GM06990 (cell line): Measurements from ENCODE around the gene GAK.

Experiments used
- DNase-seq: peaks from one replicate; pipeline ENCODE4 v3.0.0-alpha.2; 2011; ENCODE audit not compliant: insufficient read length; ENCODE audit errors: extremely low read depth
- H3K27me3 ChIP-seq: replicated peaks from 2 replicates; pipeline ENCODE4 v1.6.0; 2011; ENCODE audit warnings: low read length; ENCODE audit not compliant: control insufficient read depth, insufficient read depth
- H3K36me3 ChIP-seq: 2 replicates; pipeline ENCODE4 v1.5.1; 2011; ENCODE audit warnings: low read length; ENCODE audit not compliant: control insufficient read depth, insufficient read depth
- H3K4me3 ChIP-seq: replicated peaks from 2 replicates; pipeline ENCODE4 v1.5.1; 2011; ENCODE audit warnings: low read depth, mild to moderate bottlenecking, control low read depth, low read length
- TF ChIP-seq, protein P1 (sequence below): IDR thresholded peaks from 2 replicates; pipeline ENCODE4 v1.5.1; 2011; ENCODE audit warnings: low read length, control low read depth, mild to moderate bottlenecking, inconsistent platforms; ENCODE audit not compliant: insufficient read depth, poor library complexity, severe bottlenecking

The GAK gene

GRCh38 chr4:879729-880077, 52.4 kb downstream of the GAK start:
- Histone ChIP-seq H3K27me3 (no peaks in the 10 kb centered on the region), H3K4me3 (no peak overlapping the region; the same call in 1 of the 2 replicates), H3K36me3 (peaks cover 45% of the 10 kb centered on the region)
- TF ChIP-seq, protein P1, sequence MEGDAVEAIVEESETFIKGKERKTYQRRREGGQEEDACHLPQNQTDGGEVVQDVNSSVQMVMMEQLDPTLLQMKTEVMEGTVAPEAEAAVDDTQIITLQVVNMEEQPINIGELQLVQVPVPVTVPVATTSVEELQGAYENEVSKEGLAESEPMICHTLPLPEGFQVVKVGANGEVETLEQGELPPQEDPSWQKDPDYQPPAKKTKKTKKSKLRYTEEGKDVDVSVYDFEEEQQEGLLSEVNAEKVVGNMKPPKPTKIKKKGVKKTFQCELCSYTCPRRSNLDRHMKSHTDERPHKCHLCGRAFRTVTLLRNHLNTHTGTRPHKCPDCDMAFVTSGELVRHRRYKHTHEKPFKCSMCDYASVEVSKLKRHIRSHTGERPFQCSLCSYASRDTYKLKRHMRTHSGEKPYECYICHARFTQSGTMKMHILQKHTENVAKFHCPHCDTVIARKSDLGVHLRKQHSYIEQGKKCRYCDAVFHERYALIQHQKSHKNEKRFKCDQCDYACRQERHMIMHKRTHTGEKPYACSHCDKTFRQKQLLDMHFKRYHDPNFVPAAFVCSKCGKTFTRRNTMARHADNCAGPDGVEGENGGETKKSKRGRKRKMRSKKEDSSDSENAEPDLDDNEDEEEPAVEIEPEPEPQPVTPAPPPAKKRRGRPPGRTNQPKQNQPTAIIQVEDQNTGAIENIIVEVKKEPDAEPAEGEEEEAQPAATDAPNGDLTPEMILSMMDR, result no peak
- DNase-seq, result no peak

DNA sequence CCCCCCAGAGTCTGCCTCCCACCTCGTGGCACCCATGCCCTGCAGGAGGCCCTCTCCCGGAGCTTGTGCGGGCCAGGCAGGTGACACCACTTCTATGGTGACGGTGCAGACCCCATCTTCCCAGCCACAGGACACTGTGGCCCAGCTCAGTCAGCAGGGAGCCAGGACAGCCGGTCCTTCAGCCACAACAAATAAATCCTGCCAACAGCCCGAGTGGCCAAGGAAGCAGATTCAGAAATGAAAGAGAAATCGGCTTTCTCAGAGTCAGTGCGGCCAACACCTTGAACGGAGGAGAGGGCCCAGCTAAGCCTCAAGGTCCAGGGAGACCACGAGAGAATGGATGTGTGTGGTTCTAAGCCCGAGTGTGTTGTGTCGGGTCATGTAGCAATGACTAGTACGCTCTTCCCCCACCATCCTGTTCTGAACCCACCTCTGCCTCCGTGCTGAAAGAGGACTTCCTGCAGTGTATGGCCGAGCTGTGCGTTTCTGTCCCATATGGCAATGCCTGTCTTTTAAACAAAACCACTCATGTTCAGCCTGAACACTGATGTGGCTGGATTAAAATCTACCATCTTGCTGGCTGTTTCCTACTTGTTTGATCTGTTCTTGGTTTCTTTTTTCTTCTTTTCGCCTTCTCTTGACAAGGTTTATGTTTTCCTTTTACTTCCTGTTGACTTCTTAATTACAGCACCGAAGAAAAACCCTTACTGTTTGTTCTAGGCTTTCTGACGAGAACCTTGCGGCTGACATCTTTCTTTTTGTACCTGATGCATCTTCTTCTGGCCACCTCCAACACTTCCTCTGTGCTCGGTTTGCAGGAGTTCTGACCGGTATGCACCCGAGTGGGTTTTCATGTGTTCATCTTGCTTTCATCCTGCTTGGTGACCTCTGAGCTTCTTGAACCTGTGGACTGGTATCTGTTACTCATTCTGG, 53.1 kb downstream of the GAK start:
- H3K27me3 ChIP-seq, result no peaks in the 10 kb centered on the region

DNA sequence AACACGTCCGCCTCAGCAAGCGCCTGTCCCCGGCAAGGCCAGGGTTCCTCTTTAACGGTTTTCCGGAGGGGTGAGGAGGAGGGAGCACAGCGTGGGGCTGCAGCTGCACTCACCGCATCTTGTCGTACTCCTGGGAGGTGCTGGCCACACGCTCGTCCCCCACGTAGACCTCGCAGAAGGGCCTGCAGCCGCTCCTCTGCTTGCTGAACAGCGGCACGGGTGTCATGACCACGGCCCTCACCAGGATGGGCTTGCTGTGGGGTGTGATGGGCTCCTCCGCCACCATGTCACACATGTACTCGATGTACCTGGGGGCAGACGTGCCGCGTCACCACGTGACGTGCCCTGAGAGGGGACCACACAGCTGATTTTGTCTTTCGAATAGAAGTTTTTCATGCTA, 54.6 kb downstream of the GAK start:
- TF ChIP-seq, protein P1, result no peak
- Histone ChIP-seq H3K27me3 (no peaks in the 10 kb centered on the region), H3K36me3 (peaks cover 40% of the 10 kb centered on the region), H3K4me3 (no peak overlapping the region)
- DNase-seq, result no peak

More for the DNA sequence above, 53.1 kb downstream of the GAK start:
- H3K36me3 ChIP-seq, result peaks cover 43% of the 10 kb centered on the region
- TF ChIP-seq, protein P1, result no peak
- no peak overlapping the region; the same call in 1 of the 2 replicates for H3K4me3 ChIP-seq
- no peak for DNase-seq

- H3K36me3 ChIP-seq, result peaks cover 43% of the 10 kb centered on the region
- TF ChIP-seq, protein P1, result peak; percentile 27
- H3K27me3 ChIP-seq, result no peaks in the 10 kb centered on the region
- no peak for DNase-seq
- H3K4me3 ChIP-seq, result no peak overlapping the region
Measured at GRCh38 chr4:876780-877179, 55.3 kb downstream of the GAK start.

GRCh38 chr4:875818-876423, 56.2 kb downstream of the GAK start:
- no peak for DNase-seq

More at GRCh38 chr4:875818-876423, 56.2 kb downstream of the GAK start:
- Histone ChIP-seq H3K36me3 (peaks cover 38% of the 10 kb centered on the region), H3K27me3 (no peaks in the 10 kb centered on the region), H3K4me3 (no peak overlapping the region)
- TF ChIP-seq, protein P1, result no peak
